ENCODE results near the gene CMKLR1.

DNA sequence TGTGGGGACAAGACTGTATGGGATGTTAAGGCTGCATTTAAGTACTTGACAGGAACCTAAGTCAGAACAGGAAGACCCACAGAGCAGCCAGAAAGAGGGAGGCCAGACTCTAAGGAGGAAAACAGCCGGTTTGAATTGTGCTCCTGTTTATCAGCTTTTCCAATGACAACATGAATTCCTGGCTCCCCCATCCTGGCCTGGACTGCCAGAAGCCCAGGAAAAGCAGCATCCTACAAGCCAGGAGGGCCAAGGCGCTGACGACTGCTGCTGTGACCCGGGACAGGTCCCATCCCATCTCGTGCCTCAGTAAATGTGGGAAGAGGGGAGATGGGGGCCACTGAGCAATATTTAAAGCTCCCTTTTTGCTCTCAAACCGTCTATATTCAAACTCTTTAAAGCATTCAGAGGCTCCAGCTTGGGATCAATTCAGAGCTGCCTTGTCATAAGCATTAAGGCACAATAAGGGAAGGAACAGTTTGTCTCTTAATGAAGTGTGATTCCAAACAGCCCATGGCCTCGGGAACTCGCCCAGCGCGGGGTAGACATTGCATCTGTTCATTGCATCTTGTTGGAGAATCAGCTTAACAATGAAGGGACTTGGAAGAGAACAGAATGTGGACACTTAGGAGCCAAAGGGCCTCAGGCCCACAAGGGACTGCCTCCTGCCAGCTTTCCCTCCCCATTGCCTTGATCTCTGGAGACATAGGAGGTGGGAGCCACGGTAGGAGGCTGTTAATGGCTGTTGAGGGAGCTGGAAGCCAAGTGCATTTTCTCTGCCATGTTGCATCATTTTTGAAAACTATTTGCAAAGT is 49.6 kb downstream of the CMKLR1 start:
- TF ChIP-seq, protein P1, sequence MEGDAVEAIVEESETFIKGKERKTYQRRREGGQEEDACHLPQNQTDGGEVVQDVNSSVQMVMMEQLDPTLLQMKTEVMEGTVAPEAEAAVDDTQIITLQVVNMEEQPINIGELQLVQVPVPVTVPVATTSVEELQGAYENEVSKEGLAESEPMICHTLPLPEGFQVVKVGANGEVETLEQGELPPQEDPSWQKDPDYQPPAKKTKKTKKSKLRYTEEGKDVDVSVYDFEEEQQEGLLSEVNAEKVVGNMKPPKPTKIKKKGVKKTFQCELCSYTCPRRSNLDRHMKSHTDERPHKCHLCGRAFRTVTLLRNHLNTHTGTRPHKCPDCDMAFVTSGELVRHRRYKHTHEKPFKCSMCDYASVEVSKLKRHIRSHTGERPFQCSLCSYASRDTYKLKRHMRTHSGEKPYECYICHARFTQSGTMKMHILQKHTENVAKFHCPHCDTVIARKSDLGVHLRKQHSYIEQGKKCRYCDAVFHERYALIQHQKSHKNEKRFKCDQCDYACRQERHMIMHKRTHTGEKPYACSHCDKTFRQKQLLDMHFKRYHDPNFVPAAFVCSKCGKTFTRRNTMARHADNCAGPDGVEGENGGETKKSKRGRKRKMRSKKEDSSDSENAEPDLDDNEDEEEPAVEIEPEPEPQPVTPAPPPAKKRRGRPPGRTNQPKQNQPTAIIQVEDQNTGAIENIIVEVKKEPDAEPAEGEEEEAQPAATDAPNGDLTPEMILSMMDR (IDR thresholded peaks at IDR 0.05): no peak
- no peak for TF ChIP-seq POLR2A (IDR thresholded peaks at IDR 0.05)

All from lower leg skin (tissue), 3 donors.